GM12873 (cell line): ENCODE results near the gene MRRF.

ENCODE experiments used
- TF ChIP-seq, protein P1 (sequence below): IDR thresholded peaks from 2 replicates; pipeline ENCODE4 v1.5.1; 2012; ENCODE audit warnings: low read depth, mild to moderate bottlenecking, moderate library complexity, low read length, control low read depth; ENCODE audit not compliant: insufficient read depth; ENCODE audit errors: missing control alignments

MRRF gene

GRCh38 chr9:122307061-122307460, 42.4 kb downstream of the MRRF start:
- TF ChIP-seq, protein P1, sequence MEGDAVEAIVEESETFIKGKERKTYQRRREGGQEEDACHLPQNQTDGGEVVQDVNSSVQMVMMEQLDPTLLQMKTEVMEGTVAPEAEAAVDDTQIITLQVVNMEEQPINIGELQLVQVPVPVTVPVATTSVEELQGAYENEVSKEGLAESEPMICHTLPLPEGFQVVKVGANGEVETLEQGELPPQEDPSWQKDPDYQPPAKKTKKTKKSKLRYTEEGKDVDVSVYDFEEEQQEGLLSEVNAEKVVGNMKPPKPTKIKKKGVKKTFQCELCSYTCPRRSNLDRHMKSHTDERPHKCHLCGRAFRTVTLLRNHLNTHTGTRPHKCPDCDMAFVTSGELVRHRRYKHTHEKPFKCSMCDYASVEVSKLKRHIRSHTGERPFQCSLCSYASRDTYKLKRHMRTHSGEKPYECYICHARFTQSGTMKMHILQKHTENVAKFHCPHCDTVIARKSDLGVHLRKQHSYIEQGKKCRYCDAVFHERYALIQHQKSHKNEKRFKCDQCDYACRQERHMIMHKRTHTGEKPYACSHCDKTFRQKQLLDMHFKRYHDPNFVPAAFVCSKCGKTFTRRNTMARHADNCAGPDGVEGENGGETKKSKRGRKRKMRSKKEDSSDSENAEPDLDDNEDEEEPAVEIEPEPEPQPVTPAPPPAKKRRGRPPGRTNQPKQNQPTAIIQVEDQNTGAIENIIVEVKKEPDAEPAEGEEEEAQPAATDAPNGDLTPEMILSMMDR = no peak

DNA sequence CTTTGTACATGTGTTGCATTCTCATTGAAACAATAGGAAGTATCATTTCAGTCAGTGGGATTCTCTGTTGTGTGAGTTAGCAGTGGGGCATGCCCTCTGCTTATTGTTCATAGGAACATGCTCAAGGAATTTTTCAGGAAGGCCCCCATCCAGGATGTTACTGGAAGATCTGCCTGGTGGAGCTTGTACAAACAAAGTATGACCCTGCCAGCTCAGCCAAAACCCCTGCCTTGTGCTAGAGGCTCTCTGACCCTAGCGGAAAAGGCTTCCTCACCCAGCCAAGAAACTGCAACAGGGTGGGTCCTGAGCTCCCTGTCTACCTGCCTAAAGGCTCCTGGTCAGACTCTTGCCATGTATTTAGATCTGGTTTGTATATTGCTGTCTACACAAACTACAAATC, 43.2 kb downstream of the MRRF start:
- TF ChIP-seq, protein P1 = no peak

GRCh38 chr9:122309861-122310260, 45.2 kb downstream of the MRRF start:
- TF ChIP-seq, protein P1 = no peak

DNA sequence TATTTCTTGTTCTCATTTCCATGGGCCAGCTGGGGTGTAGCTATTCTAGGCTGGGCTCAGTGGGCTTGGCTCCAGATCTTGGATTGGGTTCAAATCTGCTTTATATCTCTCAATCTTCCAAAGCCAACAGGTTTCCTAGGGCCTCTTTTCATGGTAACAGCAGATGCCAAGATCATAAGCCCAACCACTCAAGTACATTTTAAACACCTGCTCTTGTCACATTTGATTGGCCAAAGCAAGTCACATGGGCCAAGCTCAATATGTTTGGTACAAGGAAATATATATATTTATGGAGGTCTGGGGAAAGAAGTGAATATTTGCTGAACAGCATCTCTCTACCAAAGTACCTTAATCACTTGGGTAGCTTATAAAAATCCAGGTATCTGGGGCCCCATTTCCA, 49.5 kb downstream of the MRRF start:
- TF ChIP-seq, protein P1 = no peak

- TF ChIP-seq, protein P1 = no peak
Measured at GRCh38 chr9:122315534-122315933, 50.9 kb downstream of the MRRF start.

- TF ChIP-seq, protein P1 = no peak
Measured at GRCh38 chr9:122318284-122318683, 53.6 kb downstream of the MRRF start.

GRCh38 chr9:122320413-122320881, 55.8 kb downstream of the MRRF start:
- TF ChIP-seq, protein P1 = no peak
